Liver (tissue), 9 donors: ENCODE data around the gene CSF1. TPM values are rescaled to one million over a fixed set of nuclear protein-coding genes. Genes with fewer than 3 reads are reported as not detected.

Source experiments
- DNase-seq: peaks from one replicate; pipeline ENCODE4 v3.0.0-alpha.2; 2017; ENCODE audit warnings: low spot score
- H3K27ac ChIP-seq, 2 donors: one replicate each; pipeline ENCODE4 v1.7.0; 2013; ENCODE audit warnings: inconsistent platforms in 2 of 2, low read length in 2 of 2, control low read depth in 1 of 2, low read depth in 1 of 2, mild to moderate bottlenecking in 1 of 2
- H3K27me3 ChIP-seq, 4 donors: one replicate each; pipeline versions ENCODE4 v1.6.1 to v1.7.0; 2013; ENCODE audit warnings: low read length in 3 of 4, inconsistent platforms in 1 of 4, mild to moderate bottlenecking in 1 of 4, moderate library complexity in 1 of 4; ENCODE audit not compliant: control insufficient read depth in 4 of 4, insufficient read depth in 4 of 4
- H3K36me3 ChIP-seq, 4 donors: one replicate each; pipeline versions ENCODE4 v1.6.1 to v1.7.0; 2013; ENCODE audit warnings: low read length in 3 of 4, mild to moderate bottlenecking in 3 of 4, low read depth in 1 of 4, moderate library complexity in 1 of 4; ENCODE audit not compliant: control insufficient read depth in 4 of 4, insufficient read depth in 3 of 4
- H3K4me1 ChIP-seq, 4 donors: one replicate each; pipeline versions ENCODE4 v1.6.1 to v1.7.0; 2013; ENCODE audit warnings: low read length in 3 of 4, mild to moderate bottlenecking in 3 of 4, moderate library complexity in 1 of 4; ENCODE audit not compliant: control insufficient read depth in 4 of 4, insufficient read depth in 4 of 4
- H3K4me3 ChIP-seq, 3 donors: one replicate each; pipeline versions ENCODE4 v1.6.1 to v1.7.0; 2013; ENCODE audit warnings: low read length in 3 of 3, control low read depth in 1 of 3, low read depth in 1 of 3, mild to moderate bottlenecking in 1 of 3
- H3K9ac ChIP-seq, 2 donors: one replicate each; pipeline ENCODE4 v1.7.0; 2013; ENCODE audit warnings: low read length in 2 of 2, mild to moderate bottlenecking in 2 of 2, moderate library complexity in 2 of 2, control low read depth in 1 of 2, low read depth in 1 of 2
- H3K9me3 ChIP-seq, 4 donors: one replicate each; pipeline versions ENCODE4 v1.6.1 to v1.7.0; 2013; ENCODE audit warnings: low read length in 3 of 4; ENCODE audit not compliant: control insufficient read depth in 4 of 4
- CTCF ChIP-seq: fragments of 150-350 bp; IDR thresholded peaks from 2 replicates; pipeline ENCODE4 v1.5.1; 2017; ENCODE audit warnings: improper control_type of control experiment, low read depth, low read length; ENCODE audit not compliant: missing input control
- EGR1 ChIP-seq, 2 donors: IDR thresholded peaks; 2 replicates each; pipeline ENCODE4 v1.6.1; 2016 to 2018; ENCODE audit warnings: antibody characterized with exemption in 2 of 2, low read depth in 2 of 2
- FOXA1 ChIP-seq: IDR thresholded peaks from 2 replicates; pipeline ENCODE4 v1.6.1; 2016; ENCODE audit warnings: antibody characterized with exemption
- FOXA2 ChIP-seq: IDR thresholded peaks from 2 replicates; pipeline ENCODE4 v1.6.1; 2016; ENCODE audit warnings: antibody characterized with exemption
- GABPA ChIP-seq, 2 donors: IDR thresholded peaks in 1 of 2; conservative IDR thresholded peaks in 1 of 2; 2 replicates each; pipeline ENCODE4 v1.6.1; 2016; ENCODE audit warnings: antibody characterized with exemption in 2 of 2, mild to moderate bottlenecking in 1 of 2, moderate library complexity in 1 of 2
- HNF4A ChIP-seq, 2 donors: conservative IDR thresholded peaks; 2 replicates each; pipeline ENCODE4 v1.6.1; 2016; ENCODE audit warnings: antibody characterized with exemption in 2 of 2, mild to moderate bottlenecking in 2 of 2
- HNF4G ChIP-seq: IDR thresholded peaks from 2 replicates; pipeline ENCODE4 v1.6.1; 2016; ENCODE audit warnings: antibody characterized with exemption
- JUND ChIP-seq, 2 donors: IDR thresholded peaks; 2 replicates each; pipeline ENCODE4 v1.6.1; 2016; ENCODE audit warnings: antibody characterized with exemption in 2 of 2
- NR2F2 ChIP-seq: IDR thresholded peaks from 2 replicates; pipeline ENCODE4 v1.6.1; 2016; ENCODE audit warnings: antibody characterized with exemption
- RAD21 ChIP-seq, 2 donors: IDR thresholded peaks; 2 replicates each; pipeline ENCODE4 v1.6.1; 2016; ENCODE audit warnings: antibody characterized with exemption in 2 of 2, mild to moderate bottlenecking in 2 of 2
- REST ChIP-seq: IDR thresholded peaks from 2 replicates; pipeline ENCODE4 v1.6.1; 2016; ENCODE audit warnings: antibody characterized with exemption, mild to moderate bottlenecking
- RXRA ChIP-seq, 2 donors: IDR thresholded peaks; 2 replicates each; pipeline ENCODE4 v1.6.1; 2017 to 2018; ENCODE audit warnings: antibody characterized with exemption in 2 of 2, mild to moderate bottlenecking in 1 of 2
- SP1 ChIP-seq: IDR thresholded peaks from 2 replicates; pipeline ENCODE4 v1.6.1; 2018; ENCODE audit warnings: antibody characterized with exemption, mild to moderate bottlenecking
- TAF1 ChIP-seq: conservative IDR thresholded peaks from 2 replicates; pipeline ENCODE4 v1.6.1; 2016; ENCODE audit warnings: antibody characterized with exemption, mild to moderate bottlenecking
- YY1 ChIP-seq: IDR thresholded peaks from 2 replicates; pipeline ENCODE4 v1.6.1; 2016; ENCODE audit warnings: antibody characterized with exemption, mild to moderate bottlenecking
- ZBTB33 ChIP-seq: IDR thresholded peaks from 2 replicates; pipeline ENCODE4 v1.6.1; 2016; ENCODE audit warnings: antibody characterized with exemption
- WGBS: extraction: QIAGEN DNeasy Blood & Tissue Kit; methylation state at CpG from one replicate; pipeline ENCODE4 v1.1.7; 2013; 5-methylcytosine and 5-hydroxymethylcytosine counted together
- polyA plus RNA-seq, 2 donors: library from polyadenylated mRNA; stranded (reverse) in 1 of 2; unstranded in 1 of 2; fragments of 200-250 nt in 1 of 2; fragments of >200 nt in 1 of 2; fragmentation: Nextera tagmentation in 1 of 2; extraction: Ambion mirVana in 1 of 2; gene quantifications; one replicate each; pipeline versions ENCODE4 v1.2.1 to v1.2.3, GENCODE V29; 2013 to 2015
- total RNA-seq, 2 donors: library from RNA; depleted of rRNA; stranded (reverse); fragments of >200 nt; gene quantifications; one replicate each; pipeline ENCODE4 v1.2.3, GENCODE V29; 2014
- TF ChIP-seq, protein P1 (sequence below): IDR thresholded peaks from 2 replicates; pipeline ENCODE4 v1.6.1; 2016; ENCODE audit warnings: antibody characterized with exemption
- TF ChIP-seq, protein P2 (sequence below): IDR thresholded peaks from 2 replicates; pipeline ENCODE4 v1.6.1; 2016; ENCODE audit warnings: antibody characterized with exemption
- donor health status: healthy.
- donor health status: healthy.
- donor health status: healthy.
- donor health status: healthy.
- donor health status: healthy.

The CSF1 gene
- total and polyA plus RNA-seq, 4 donors, result 6.3 to 15.2 (median 11.3) TPM

- WGBS, result 97% methylated on average over 3 of the region's 3 CpGs
- H3K9me3 ChIP-seq, result no peaks in the 10 kb centered on the region
- H3K4me3 ChIP-seq, result no peak overlapping the region
- H3K27ac ChIP-seq, result no peak overlapping the region
- H3K36me3 ChIP-seq, result peaks cover 5 to 7% (median 7%) of the 10 kb centered on the region in 4 donors
- TF ChIP-seq REST (no peak), JUND (IDR thresholded peaks at IDR 0.05) (no peak), FOXA1 (no peak), ZBTB33 (no peak), CTCF (no peak), FOXA2 (no peak), RXRA (IDR thresholded peaks at IDR 0.05) (no peak), HNF4A (conservative IDR thresholded peaks at IDR 0.05) (no peak), TAF1 (no peak), SP1 (no peak), GABPA (IDR thresholded peaks at IDR 0.05 in 1 of 2, conservative IDR thresholded peaks at IDR 0.05 in 1 of 2) (no peak), YY1 (no peak), EGR1 (IDR thresholded peaks at IDR 0.05; ENCODE audit: low read depth in 2 of 2) (no peak), HNF4G (no peak), RAD21 (IDR thresholded peaks at IDR 0.05) (no peak), NR2F2 (no peak)
- TF ChIP-seq, protein P1, sequence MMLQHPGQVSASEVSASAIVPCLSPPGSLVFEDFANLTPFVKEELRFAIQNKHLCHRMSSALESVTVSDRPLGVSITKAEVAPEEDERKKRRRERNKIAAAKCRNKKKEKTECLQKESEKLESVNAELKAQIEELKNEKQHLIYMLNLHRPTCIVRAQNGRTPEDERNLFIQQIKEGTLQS, result no peak
- TF ChIP-seq, protein P2, sequence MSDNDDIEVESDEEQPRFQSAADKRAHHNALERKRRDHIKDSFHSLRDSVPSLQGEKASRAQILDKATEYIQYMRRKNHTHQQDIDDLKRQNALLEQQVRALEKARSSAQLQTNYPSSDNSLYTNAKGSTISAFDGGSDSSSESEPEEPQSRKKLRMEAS, result no peak
- peaks cover 42 to 67% (median 59%) of the 10 kb centered on the region in 4 donors for H3K4me1 ChIP-seq
- no peaks in the 10 kb centered on the region for H3K27me3 ChIP-seq
- H3K9ac ChIP-seq, result no peak overlapping the region
- no peak for DNase-seq
Observed at GRCh38 chr1:109931911-109932636, 21.4 kb downstream of the CSF1 start.
